ENCODE measurements around the gene SNX1. TPM values are rescaled to one million over a fixed set of nuclear protein-coding genes. Genes with fewer than 3 reads are reported as not detected.

Gene SNX1
- polyA plus RNA-seq, 1 donor from 2014 or later, result 44.7 TPM

DNA sequence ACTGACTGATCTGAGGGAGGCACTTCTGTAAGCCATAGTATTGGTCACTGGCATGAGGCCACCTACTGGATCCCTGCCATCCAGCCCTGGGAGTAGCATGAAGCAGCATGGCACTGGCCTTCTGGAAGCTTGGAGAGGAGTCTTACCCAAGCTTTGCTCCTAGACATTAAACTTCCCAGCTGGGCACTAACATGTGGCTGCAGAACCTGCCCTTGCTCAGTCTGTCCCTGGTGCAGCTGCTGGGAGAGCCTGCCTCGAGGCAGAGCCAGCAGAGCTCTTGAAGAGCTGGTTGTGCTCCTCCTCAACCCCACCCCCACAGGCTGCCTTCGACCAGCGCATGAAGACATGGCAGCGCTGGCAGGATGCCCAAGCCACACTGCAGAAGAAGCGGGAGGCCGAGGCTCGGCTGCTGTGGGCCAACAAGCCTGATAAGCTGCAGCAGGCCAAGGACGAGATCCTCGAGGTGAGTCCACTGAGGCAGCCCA, 38.6 kb downstream of the SNX1 start:
- H4K20me1 ChIP-seq (ENCODE audit: insufficient read depth), result no peaks in the 10 kb centered on the region
- no peaks in the 10 kb centered on the region for H3K79me2 ChIP-seq (replicated peaks; ENCODE audit: insufficient read depth, low read length)
- H2AFZ ChIP-seq (ENCODE audit: low read depth, low read length), result no peak overlapping the region
- no peaks in the 10 kb centered on the region for H3F3A ChIP-seq (ENCODE audit: insufficient read depth, low read length, poor library complexity, severe bottlenecking)
- no peaks in the 10 kb centered on the region for H3K9me2 ChIP-seq (ENCODE audit: insufficient read depth, low read length)
- H3K9ac ChIP-seq (ENCODE audit: low read length), result no peak overlapping the region
- H3K27ac ChIP-seq (ENCODE audit: low read length), result no peak overlapping the region
- no peaks in the 10 kb centered on the region for H3K27me3 ChIP-seq (ENCODE audit: insufficient read depth, low read depth, low read length)
- TF ChIP-seq EP300 (conservative IDR thresholded peaks at IDR 0.05; ENCODE audit: poor library complexity, severe bottlenecking), result no peak
- TF ChIP-seq, protein P1, sequence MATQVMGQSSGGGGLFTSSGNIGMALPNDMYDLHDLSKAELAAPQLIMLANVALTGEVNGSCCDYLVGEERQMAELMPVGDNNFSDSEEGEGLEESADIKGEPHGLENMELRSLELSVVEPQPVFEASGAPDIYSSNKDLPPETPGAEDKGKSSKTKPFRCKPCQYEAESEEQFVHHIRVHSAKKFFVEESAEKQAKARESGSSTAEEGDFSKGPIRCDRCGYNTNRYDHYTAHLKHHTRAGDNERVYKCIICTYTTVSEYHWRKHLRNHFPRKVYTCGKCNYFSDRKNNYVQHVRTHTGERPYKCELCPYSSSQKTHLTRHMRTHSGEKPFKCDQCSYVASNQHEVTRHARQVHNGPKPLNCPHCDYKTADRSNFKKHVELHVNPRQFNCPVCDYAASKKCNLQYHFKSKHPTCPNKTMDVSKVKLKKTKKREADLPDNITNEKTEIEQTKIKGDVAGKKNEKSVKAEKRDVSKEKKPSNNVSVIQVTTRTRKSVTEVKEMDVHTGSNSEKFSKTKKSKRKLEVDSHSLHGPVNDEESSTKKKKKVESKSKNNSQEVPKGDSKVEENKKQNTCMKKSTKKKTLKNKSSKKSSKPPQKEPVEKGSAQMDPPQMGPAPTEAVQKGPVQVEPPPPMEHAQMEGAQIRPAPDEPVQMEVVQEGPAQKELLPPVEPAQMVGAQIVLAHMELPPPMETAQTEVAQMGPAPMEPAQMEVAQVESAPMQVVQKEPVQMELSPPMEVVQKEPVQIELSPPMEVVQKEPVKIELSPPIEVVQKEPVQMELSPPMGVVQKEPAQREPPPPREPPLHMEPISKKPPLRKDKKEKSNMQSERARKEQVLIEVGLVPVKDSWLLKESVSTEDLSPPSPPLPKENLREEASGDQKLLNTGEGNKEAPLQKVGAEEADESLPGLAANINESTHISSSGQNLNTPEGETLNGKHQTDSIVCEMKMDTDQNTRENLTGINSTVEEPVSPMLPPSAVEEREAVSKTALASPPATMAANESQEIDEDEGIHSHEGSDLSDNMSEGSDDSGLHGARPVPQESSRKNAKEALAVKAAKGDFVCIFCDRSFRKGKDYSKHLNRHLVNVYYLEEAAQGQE (IDR thresholded peaks at IDR 0.05; ENCODE audit: borderline replicate concordance), result no peak
- no peak for TF ChIP-seq EZH2 (IDR thresholded peaks at IDR 0.05; ENCODE audit: borderline replicate concordance, insufficient read depth, low read length, poor library complexity, severe bottlenecking)
- no peak for TF ChIP-seq MXI1 (conservative IDR thresholded peaks at IDR 0.05; ENCODE audit: poor library complexity, severe bottlenecking)
- TF ChIP-seq POLR2AphosphoS5 (IDR thresholded peaks at IDR 0.05), result no peak
- TF ChIP-seq RAD21 (conservative IDR thresholded peaks at IDR 0.05), result no peak
- TF ChIP-seq, protein P2, sequence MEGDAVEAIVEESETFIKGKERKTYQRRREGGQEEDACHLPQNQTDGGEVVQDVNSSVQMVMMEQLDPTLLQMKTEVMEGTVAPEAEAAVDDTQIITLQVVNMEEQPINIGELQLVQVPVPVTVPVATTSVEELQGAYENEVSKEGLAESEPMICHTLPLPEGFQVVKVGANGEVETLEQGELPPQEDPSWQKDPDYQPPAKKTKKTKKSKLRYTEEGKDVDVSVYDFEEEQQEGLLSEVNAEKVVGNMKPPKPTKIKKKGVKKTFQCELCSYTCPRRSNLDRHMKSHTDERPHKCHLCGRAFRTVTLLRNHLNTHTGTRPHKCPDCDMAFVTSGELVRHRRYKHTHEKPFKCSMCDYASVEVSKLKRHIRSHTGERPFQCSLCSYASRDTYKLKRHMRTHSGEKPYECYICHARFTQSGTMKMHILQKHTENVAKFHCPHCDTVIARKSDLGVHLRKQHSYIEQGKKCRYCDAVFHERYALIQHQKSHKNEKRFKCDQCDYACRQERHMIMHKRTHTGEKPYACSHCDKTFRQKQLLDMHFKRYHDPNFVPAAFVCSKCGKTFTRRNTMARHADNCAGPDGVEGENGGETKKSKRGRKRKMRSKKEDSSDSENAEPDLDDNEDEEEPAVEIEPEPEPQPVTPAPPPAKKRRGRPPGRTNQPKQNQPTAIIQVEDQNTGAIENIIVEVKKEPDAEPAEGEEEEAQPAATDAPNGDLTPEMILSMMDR (IDR thresholded peaks at IDR 0.05; ENCODE audit: poor library complexity, severe bottlenecking), result no peak
- no peaks in the 10 kb centered on the region for H3K9me3 ChIP-seq (ENCODE audit: low read length)
- no peak overlapping the region for H3K4me3 ChIP-seq (ENCODE audit: low read length)
- H3K4me2 ChIP-seq (ENCODE audit: low read length), result no peak overlapping the region
- peaks cover 11% of the 10 kb centered on the region for H3K36me3 ChIP-seq (ENCODE audit: insufficient read depth, low read length)

DNA sequence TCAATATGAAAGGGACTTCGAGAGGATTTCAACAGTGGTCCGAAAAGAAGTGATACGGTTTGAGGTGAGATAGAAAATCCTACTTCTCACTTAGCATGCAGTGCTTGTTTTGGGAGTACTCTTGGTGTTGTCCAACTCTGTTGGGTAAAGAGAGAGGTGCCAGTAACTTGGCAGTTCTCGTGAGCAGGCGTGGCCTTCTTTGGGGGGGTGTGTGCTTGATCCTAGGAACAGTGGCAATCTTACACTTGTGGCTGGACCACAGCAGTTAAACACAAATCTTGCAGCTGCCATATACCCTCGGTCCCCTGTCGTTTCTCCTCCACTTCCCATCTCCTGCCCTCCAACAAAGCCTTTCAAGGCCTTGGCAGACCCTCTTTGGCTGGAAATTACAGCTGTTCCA, 40.6 kb downstream of the SNX1 start:
- peaks cover 11% of the 10 kb centered on the region for H3K36me3 ChIP-seq (ENCODE audit: insufficient read depth, low read length)
- no peak overlapping the region for H2AFZ ChIP-seq (ENCODE audit: low read depth, low read length)
- H3K27ac ChIP-seq (ENCODE audit: low read length), result no peak overlapping the region
- H3K9me2 ChIP-seq (ENCODE audit: insufficient read depth, low read length), result no peaks in the 10 kb centered on the region
- no peak overlapping the region for H3K4me2 ChIP-seq (ENCODE audit: low read length)
- TF ChIP-seq, protein P2 (IDR thresholded peaks at IDR 0.05; ENCODE audit: poor library complexity, severe bottlenecking), result no peak
- TF ChIP-seq EZH2 (IDR thresholded peaks at IDR 0.05; ENCODE audit: borderline replicate concordance, insufficient read depth, low read length, poor library complexity, severe bottlenecking) (no peak), POLR2AphosphoS5 (IDR thresholded peaks at IDR 0.05) (no peak), RAD21 (conservative IDR thresholded peaks at IDR 0.05) (no peak), TAF1 (IDR thresholded peaks at IDR 0.05; ENCODE audit: low read depth) (no peak), MXI1 (conservative IDR thresholded peaks at IDR 0.05; ENCODE audit: poor library complexity, severe bottlenecking) (no peak), EP300 (conservative IDR thresholded peaks at IDR 0.05; ENCODE audit: poor library complexity, severe bottlenecking) (no peak), SMC3 (conservative IDR thresholded peaks at IDR 0.05; ENCODE audit: poor library complexity) (no peak)
- TF ChIP-seq, protein P1 (IDR thresholded peaks at IDR 0.05; ENCODE audit: borderline replicate concordance), result no peak
- H3K9me3 ChIP-seq (ENCODE audit: low read length), result no peaks in the 10 kb centered on the region
- H3K79me2 ChIP-seq (replicated peaks; ENCODE audit: insufficient read depth, low read length), result no peaks in the 10 kb centered on the region
- no peak overlapping the region for H3K4me3 ChIP-seq (ENCODE audit: low read length)
- no peak overlapping the region for H3K9ac ChIP-seq (ENCODE audit: low read length)
- no peaks in the 10 kb centered on the region for H3F3A ChIP-seq (ENCODE audit: insufficient read depth, low read length, poor library complexity, severe bottlenecking)
- H4K20me1 ChIP-seq (ENCODE audit: insufficient read depth), result no peaks in the 10 kb centered on the region
- no peaks in the 10 kb centered on the region for H3K27me3 ChIP-seq (ENCODE audit: insufficient read depth, low read depth, low read length)
